ENCODE results near the gene B3GLCT.

The B3GLCT gene

GRCh38 chr13:31161557-31162150 is 38.1 kb upstream of the B3GLCT start, which contains the start of gene HSPH1:
Gene HSPH1 (minus strand): TSS chr13:31161904. CDS start chr13:31161582, 322 bp downstream.
- peak; percentile 33 for TF ChIP-seq CTCF (IDR thresholded peaks at IDR 0.05; ENCODE audit: insufficient read depth, low read depth, low read length, missing control alignments)
- peak within 1 kb of the TSS; percentile 89 for H3K4me3 ChIP-seq (ENCODE audit: low read length)
- DNase-seq (ENCODE audit: low read depth), result peak; percentile 99

GRCh38 chr13:31162151-31163008 is 37.4 kb upstream of the B3GLCT start:
- DNase-seq (ENCODE audit: low read depth), result peak; percentile 99
- peak overlapping the region; percentile 89 for H3K4me3 ChIP-seq (ENCODE audit: low read length)
- TF ChIP-seq CTCF (IDR thresholded peaks at IDR 0.05; ENCODE audit: insufficient read depth, low read depth, low read length, missing control alignments), result no peak

DNA sequence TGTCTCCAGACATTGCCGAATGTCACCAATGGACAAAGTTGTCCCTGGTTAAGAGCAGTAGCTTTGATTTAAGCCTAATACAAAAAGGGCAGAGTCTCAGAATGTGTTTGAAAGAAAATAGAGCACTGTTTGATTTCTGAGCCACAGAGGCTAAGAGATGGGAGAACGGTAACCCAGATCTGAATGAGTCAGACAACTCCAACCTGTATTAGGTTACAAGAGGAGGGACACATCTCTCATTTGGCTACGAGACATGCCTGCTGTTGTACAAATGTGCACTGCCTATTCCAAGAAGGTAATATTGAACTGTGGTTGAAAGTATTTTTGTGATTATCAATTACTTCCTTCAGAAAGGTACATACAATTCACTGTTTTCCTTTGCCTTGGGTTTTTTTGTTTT is 33.2 kb upstream of the B3GLCT start:
- TF ChIP-seq CTCF (IDR thresholded peaks at IDR 0.05; ENCODE audit: insufficient read depth, low read depth, low read length, missing control alignments), result no peak
- DNase-seq (ENCODE audit: low read depth), result peak; percentile 70
- no peak overlapping the region for H3K4me3 ChIP-seq (ENCODE audit: low read length)

GRCh38 chr13:31167490-31167889 is 32.3 kb upstream of the B3GLCT start:
- peak; percentile 7 for DNase-seq (ENCODE audit: low read depth)
- no peak for TF ChIP-seq CTCF (IDR thresholded peaks at IDR 0.05; ENCODE audit: insufficient read depth, low read depth, low read length, missing control alignments)
- H3K4me3 ChIP-seq (ENCODE audit: low read length), result no peak overlapping the region

DNA sequence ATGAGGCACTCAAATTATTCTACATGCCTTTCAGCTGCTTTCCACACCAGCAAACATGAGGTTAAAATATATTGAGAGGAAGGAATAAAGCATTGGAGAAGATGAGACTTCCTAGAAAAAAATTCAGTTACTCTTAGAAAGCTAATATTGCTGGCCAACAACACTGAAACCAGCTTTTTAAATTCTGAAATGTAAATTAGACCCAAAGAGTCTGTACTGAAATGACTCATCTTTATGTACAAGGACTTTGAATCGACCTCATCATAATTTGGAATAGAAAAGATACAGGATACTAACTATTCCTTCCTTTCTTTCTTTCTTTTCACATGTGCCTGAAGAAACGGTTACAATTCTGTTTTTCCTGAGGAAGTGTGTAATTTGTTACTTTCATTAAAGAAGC is 31.6 kb upstream of the B3GLCT start:
- no peak for TF ChIP-seq CTCF (IDR thresholded peaks at IDR 0.05; ENCODE audit: insufficient read depth, low read depth, low read length, missing control alignments)
- H3K4me3 ChIP-seq (ENCODE audit: low read length), result no peak overlapping the region
- no peak for DNase-seq (ENCODE audit: low read depth)

DNA sequence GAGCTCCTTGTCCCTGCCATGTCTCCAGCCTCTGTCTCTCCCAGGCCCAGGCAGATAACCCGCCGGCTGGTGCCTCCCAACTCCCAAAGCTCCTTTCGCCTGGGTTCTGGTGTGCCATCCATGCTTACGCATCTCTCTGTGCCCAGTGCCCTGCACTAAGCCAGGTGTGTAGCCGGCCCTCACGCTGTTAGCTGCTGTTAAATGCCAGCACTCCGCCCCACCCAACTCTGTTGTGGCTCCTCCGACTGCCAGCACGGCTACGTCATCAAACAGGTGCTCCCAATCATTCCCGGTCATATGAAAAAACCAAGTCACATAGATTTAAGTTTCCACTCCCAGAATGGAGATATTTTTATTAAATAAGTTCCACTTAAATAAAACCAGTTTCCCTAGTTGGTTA is 31.0 kb upstream of the B3GLCT start:
- H3K4me3 ChIP-seq (ENCODE audit: low read length), result no peak overlapping the region
- TF ChIP-seq CTCF (IDR thresholded peaks at IDR 0.05; ENCODE audit: insufficient read depth, low read depth, low read length, missing control alignments), result no peak
- no peak for DNase-seq (ENCODE audit: low read depth)

All from epithelial cell of esophagus (primary cell).